SK-N-SH (cell line): Measurements from ENCODE around the gene DUSP5. TPM values are rescaled to one million over a fixed set of nuclear protein-coding genes. Genes with fewer than 3 reads are reported as not detected.

Experiments used
- CTCF ChIA-PET: fragments of 300-600, 350-600 bp; formaldehyde crosslinking; extraction: SDS; loops from one replicate; lab custom pipeline; 2021; lab: Yijun Ruan, JAX
- POLR2A ChIA-PET: fragments of 350-600 bp; sonication (Branson Sonifier 250); formaldehyde crosslinking; extraction: SDS; loops from one replicate; lab custom pipeline; 2020; ENCODE audit warnings: antibody characterized with exemption, inconsistent platforms; lab: Yijun Ruan, JAX
- DNase-seq: peaks from one replicate; pipeline ENCODE4 v3.0.0; 2012
- H2AFZ ChIP-seq: fragments of 200-600 bp; sonication (generic); 2 replicates; pipeline ENCODE4 v1.8.1; 2016; ENCODE audit warnings: antibody characterized with exemption, mild to moderate bottlenecking, low read depth
- H3F3A ChIP-seq: fragments of 200-600 bp; sonication (generic); replicated peaks from 2 replicates; pipeline ENCODE3; 2016; ENCODE audit warnings: antibody characterized with exemption, mild to moderate bottlenecking; ENCODE audit not compliant: insufficient read depth
- H3K27ac ChIP-seq, 2 experiments: fragments of 200-500 bp in 1 of 2; fragments of 200-600 bp in 1 of 2; sonication (Bioruptor generic) in 1 of 2; sonication (generic), shearing (Covaris generic) in 1 of 2; 2 replicates each; pipeline versions ENCODE4 v1.5.1 to v1.6.1; 2014 to 2016; ENCODE audit warnings: low read depth in 2 of 2, inconsistent platforms in 1 of 2, low read length in 1 of 2, mild to moderate bottlenecking in 1 of 2, mixed read lengths in 1 of 2
- H3K27me3 ChIP-seq: fragments of 200-600 bp; sonication (generic), shearing (Covaris generic); 2 replicates; pipeline ENCODE4 v1.6.1; 2016; ENCODE audit warnings: mixed run types; ENCODE audit not compliant: insufficient read depth
- H3K36me3 ChIP-seq, 2 experiments: fragments of 200-500 bp in 1 of 2; fragments of 200-600 bp in 1 of 2; sonication (Bioruptor generic) in 1 of 2; sonication (generic) in 1 of 2; replicated peaks in 1 of 2; 2 replicates each; pipeline versions ENCODE3 to v1.5.1; 2014 to 2016; ENCODE audit warnings: low read length in 1 of 2, mild to moderate bottlenecking in 1 of 2; ENCODE audit not compliant: insufficient read depth in 2 of 2, control insufficient read depth in 1 of 2
- H3K4me1 ChIP-seq, 2 experiments: fragments of 200-500 bp in 1 of 2; fragments of 200-600 bp in 1 of 2; sonication (Bioruptor generic) in 1 of 2; sonication (generic), shearing (Covaris generic) in 1 of 2; 2 replicates each; pipeline versions ENCODE4 v1.5.1 to v1.6.1; 2014 to 2016; ENCODE audit warnings: low read depth in 1 of 2, low read length in 1 of 2, mixed run types in 1 of 2; ENCODE audit not compliant: insufficient read depth in 2 of 2, control insufficient read depth in 1 of 2
- H3K4me2 ChIP-seq: fragments of 200-600 bp; sonication (generic), shearing (Covaris generic); 2 replicates; pipeline ENCODE4 v1.6.1; 2017; ENCODE audit warnings: mixed run types
- H3K4me3 ChIP-seq, 2 experiments: fragments of 200-500 bp in 1 of 2; fragments of 200-600 bp in 1 of 2; sonication (Bioruptor generic) in 1 of 2; sonication (generic), shearing (Covaris generic) in 1 of 2; 2 replicates each; pipeline versions ENCODE4 v1.5.1 to v1.8.1; 2014 to 2016; ENCODE audit warnings: low read depth in 2 of 2, inconsistent platforms in 1 of 2, low read length in 1 of 2, mild to moderate bottlenecking in 1 of 2, mixed read lengths in 1 of 2, moderate library complexity in 1 of 2
- H3K79me2 ChIP-seq: fragments of 200-600 bp; sonication (generic); 2 replicates; pipeline ENCODE4 v1.8.1; 2017; ENCODE audit warnings: mild to moderate bottlenecking; ENCODE audit not compliant: insufficient read depth
- H3K9ac ChIP-seq: fragments of 200-600 bp; sonication (generic); 2 replicates; pipeline ENCODE4 v1.6.1; 2017; ENCODE audit warnings: mixed run types
- H3K9me2 ChIP-seq: fragments of 200-600 bp; sonication (generic); 2 replicates; pipeline ENCODE4 v1.6.1; 2017; ENCODE audit warnings: mixed run types
- H3K9me3 ChIP-seq: fragments of 200-600 bp; sonication (generic); 2 replicates; pipeline ENCODE4 v1.6.1; 2017; ENCODE audit warnings: mixed run types, mild to moderate bottlenecking, moderate library complexity
- H4K20me1 ChIP-seq: fragments of 200-600 bp; sonication (generic); 2 replicates; pipeline ENCODE4 v1.6.1; 2017; ENCODE audit warnings: mild to moderate bottlenecking, mixed run types; ENCODE audit not compliant: insufficient read depth
- CHD2 ChIP-seq: fragments of 150-350 bp; IDR thresholded peaks from 2 replicates; pipeline ENCODE4 v1.6.1; 2018; ENCODE audit warnings: low read length; ENCODE audit not compliant: partially characterized antibody
- ELF1 ChIP-seq: IDR thresholded peaks from 2 replicates; pipeline ENCODE4 v1.4.0; 2012
- EP300 ChIP-seq, 2 experiments: IDR thresholded peaks; 2 replicates each; pipeline versions ENCODE4 v1.4.0 to v1.6.1; 2012; ENCODE audit warnings: borderline replicate concordance in 1 of 2, low read depth in 1 of 2, low read length in 1 of 2
- FOXJ3 ChIP-seq: sonication (generic); formaldehyde crosslinking; IDR thresholded peaks from 2 replicates; pipeline ENCODE4 v1.5.1; 2020; ENCODE audit warnings: mild to moderate bottlenecking, missing genetic modification reagents
- FOXM1 ChIP-seq: IDR thresholded peaks from 2 replicates; pipeline ENCODE4 v1.4.0; 2012; ENCODE audit warnings: low read depth, mild to moderate bottlenecking
- GABPA ChIP-seq: IDR thresholded peaks from 2 replicates; pipeline ENCODE4 v1.4.0; 2012; ENCODE audit warnings: low read depth, mild to moderate bottlenecking
- GATA2 ChIP-seq: sonication (generic); formaldehyde crosslinking; IDR thresholded peaks from 2 replicates; pipeline ENCODE4 v1.5.0; 2020; ENCODE audit warnings: mild to moderate bottlenecking, missing genetic modification reagents
- JUND ChIP-seq: IDR thresholded peaks from 2 replicates; pipeline ENCODE4 v1.4.0; 2012
- MEF2A ChIP-seq: IDR thresholded peaks from 2 replicates; pipeline ENCODE4 v1.4.0; 2012; ENCODE audit warnings: low read depth, borderline replicate concordance
- NRF1 ChIP-seq: IDR thresholded peaks from 2 replicates; pipeline ENCODE4 v1.6.1; 2012; ENCODE audit warnings: low read depth, mild to moderate bottlenecking, low read length
- POLR2AphosphoS5 ChIP-seq: IDR thresholded peaks from 2 replicates; pipeline ENCODE4 v1.6.1; 2012; ENCODE audit warnings: low read depth, low read length
- RAD21 ChIP-seq: IDR thresholded peaks from 2 replicates; pipeline ENCODE4 v1.6.1; 2012; ENCODE audit warnings: mild to moderate bottlenecking, low read length
- RXRA ChIP-seq: IDR thresholded peaks from 2 replicates; pipeline ENCODE4 v1.4.0; 2012; ENCODE audit warnings: low read depth, mild to moderate bottlenecking, borderline replicate concordance
- SMC3 ChIP-seq: IDR thresholded peaks from 2 replicates; pipeline ENCODE4 v1.6.1; 2012; ENCODE audit warnings: low read depth, low read length, improper control_type of control experiment
- TAF1 ChIP-seq: IDR thresholded peaks from 2 replicates; pipeline ENCODE4 v1.6.1; 2012; ENCODE audit warnings: low read depth, mild to moderate bottlenecking, low read length, moderate library complexity, borderline replicate concordance
- TCF12 ChIP-seq: IDR thresholded peaks from 2 replicates; pipeline ENCODE4 v1.4.0; 2012
- TEAD4 ChIP-seq: IDR thresholded peaks from 2 replicates; pipeline ENCODE4 v1.4.0; 2012; ENCODE audit warnings: mild to moderate bottlenecking, borderline replicate concordance; ENCODE audit not compliant: insufficient read depth
- USF1 ChIP-seq: IDR thresholded peaks from 2 replicates; pipeline ENCODE4 v1.4.0; 2012; ENCODE audit warnings: low read depth, borderline replicate concordance
- YY1 ChIP-seq: IDR thresholded peaks from 2 replicates; pipeline ENCODE4 v1.4.0; 2012; ENCODE audit warnings: low read depth, mild to moderate bottlenecking
- WGBS: methylation state at CpG from one replicate; pipeline ENCODE4 v1.1.6; 2017; ENCODE audit warnings: low lambda C conversion rate; 5-methylcytosine and 5-hydroxymethylcytosine counted together
- polyA plus RNA-seq, 3 experiments: library from polyadenylated mRNA; depleted of rRNA; stranded (reverse); fragments of >200 nt; gene quantifications; 2 replicates each; pipeline ENCODE4 v1.2.3, GENCODE V29; 2012
- TF ChIP-seq, protein P1 (sequence below): fragments of 150-350 bp; IDR thresholded peaks from 2 replicates; pipeline ENCODE4 v1.6.1; 2017; ENCODE audit warnings: antibody characterized with exemption, low read length, low read depth, borderline replicate concordance
- TF ChIP-seq, protein P2 (sequence below): IDR thresholded peaks from 2 replicates; pipeline ENCODE4 v1.4.0; 2012; ENCODE audit warnings: low read depth
- TF ChIP-seq, protein P3 (sequence below): IDR thresholded peaks from 2 replicates; pipeline ENCODE4; 2012
- TF ChIP-seq, protein P4 (sequence below): IDR thresholded peaks from 2 replicates; pipeline ENCODE4 v1.6.1; 2012; ENCODE audit warnings: mild to moderate bottlenecking, low read depth, low read length, moderate library complexity

The DUSP5 gene
- polyA plus RNA-seq, 1 of the 3 experiments (the other 2 are of a cell fraction), result 52.0 TPM

GRCh38 chr10:110501142-110501937 is 3.6 kb downstream of the DUSP5 start (continued):
- TF ChIP-seq GABPA (no peak), CHD2 (peak; percentile 67), FOXJ3 (no peak), EP300 (IDR thresholded peaks at IDR 0.05; ENCODE audit: borderline replicate concordance in 1 of 2, low read depth in 1 of 2, low read length in 1 of 2) (peak in 1 of 2 experiments; percentile 87; a peak in 1 of 4 replicates), USF1 (no peak), FOXM1 (no peak), RAD21 (no peak), TAF1 (no peak)
- TF ChIP-seq, protein P1, sequence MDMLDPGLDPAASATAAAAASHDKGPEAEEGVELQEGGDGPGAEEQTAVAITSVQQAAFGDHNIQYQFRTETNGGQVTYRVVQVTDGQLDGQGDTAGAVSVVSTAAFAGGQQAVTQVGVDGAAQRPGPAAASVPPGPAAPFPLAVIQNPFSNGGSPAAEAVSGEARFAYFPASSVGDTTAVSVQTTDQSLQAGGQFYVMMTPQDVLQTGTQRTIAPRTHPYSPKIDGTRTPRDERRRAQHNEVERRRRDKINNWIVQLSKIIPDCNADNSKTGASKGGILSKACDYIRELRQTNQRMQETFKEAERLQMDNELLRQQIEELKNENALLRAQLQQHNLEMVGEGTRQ, result no peak
- TF ChIP-seq, protein P2, sequence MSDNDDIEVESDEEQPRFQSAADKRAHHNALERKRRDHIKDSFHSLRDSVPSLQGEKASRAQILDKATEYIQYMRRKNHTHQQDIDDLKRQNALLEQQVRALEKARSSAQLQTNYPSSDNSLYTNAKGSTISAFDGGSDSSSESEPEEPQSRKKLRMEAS, result peak; percentile 76

DNA sequence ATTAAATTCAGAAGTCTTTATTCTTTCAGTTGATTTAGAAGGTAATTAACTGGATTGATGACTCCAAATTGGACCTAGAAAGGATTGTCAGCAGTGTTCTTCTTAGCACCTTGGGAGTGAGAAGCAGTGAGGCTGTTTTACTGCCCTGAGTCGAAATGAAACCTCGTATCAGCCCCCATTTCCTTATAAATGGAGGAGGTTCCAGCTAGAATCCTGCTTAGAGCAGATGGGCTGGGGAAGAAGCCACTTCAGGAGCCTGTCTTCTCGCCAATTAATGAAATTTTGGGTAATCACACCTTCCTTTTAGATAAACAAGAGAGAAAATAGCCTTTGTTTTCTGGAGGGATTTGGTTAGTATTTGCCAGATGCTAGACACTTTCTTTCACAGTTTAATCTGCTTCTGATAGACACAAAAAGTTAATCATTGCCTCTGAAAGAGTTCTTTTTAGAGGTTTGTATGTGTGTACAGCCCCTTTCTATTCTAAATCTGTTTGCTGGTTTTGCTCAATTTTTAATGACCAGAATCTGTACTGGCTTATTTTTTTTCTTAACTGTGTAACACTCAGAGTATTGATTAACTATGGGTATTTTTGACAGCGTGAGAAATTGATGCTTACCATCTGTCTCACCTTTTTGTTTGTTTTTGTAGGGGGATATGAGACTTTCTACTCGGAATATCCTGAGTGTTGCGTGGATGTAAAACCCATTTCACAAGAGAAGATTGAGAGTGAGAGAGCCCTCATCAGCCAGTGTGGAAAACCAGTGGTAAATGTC is 4.6 kb downstream of the DUSP5 start:
- Histone ChIP-seq H3K36me3 (peaks cover 3 to 18% of the 10 kb centered on the region in 2 experiments), H3K27me3 (no peaks in the 10 kb centered on the region), H3K27ac (peak overlapping the region; percentile 80 to 90), H3K79me2 (peaks cover 87% of the 10 kb centered on the region), H3F3A (peaks cover 35% of the 10 kb centered on the region), H3K4me3 (peak overlapping the region in 1 of 2 experiments; percentile 50; a peak in 2 of 4 replicates), H3K9me3 (no peaks in the 10 kb centered on the region), H4K20me1 (peaks cover 20% of the 10 kb centered on the region), H3K9me2 (no peaks in the 10 kb centered on the region), H3K9ac (peak overlapping the region; percentile 25; the same call in 1 of the 2 replicates), H3K4me1 (peaks cover 39 to 51% of the 10 kb centered on the region in 2 experiments), H2AFZ (no peak overlapping the region), H3K4me2 (peak overlapping the region; percentile 82)
- DNase-seq, result no peak
- CTCF ChIA-PET, result interaction anchor here (2.3 kb wide), 1 partner anchor 148 kb away, joined by 10 read pairs; no protein-coding TSS in a partner anchor
- 74% methylated on average over 6 of the region's 6 CpGs for WGBS
- POLR2A ChIA-PET, result no interaction called here
- TF ChIP-seq FOXJ3, result no peak
- TF ChIP-seq ELF1, result no peak
- TF ChIP-seq, protein P3, sequence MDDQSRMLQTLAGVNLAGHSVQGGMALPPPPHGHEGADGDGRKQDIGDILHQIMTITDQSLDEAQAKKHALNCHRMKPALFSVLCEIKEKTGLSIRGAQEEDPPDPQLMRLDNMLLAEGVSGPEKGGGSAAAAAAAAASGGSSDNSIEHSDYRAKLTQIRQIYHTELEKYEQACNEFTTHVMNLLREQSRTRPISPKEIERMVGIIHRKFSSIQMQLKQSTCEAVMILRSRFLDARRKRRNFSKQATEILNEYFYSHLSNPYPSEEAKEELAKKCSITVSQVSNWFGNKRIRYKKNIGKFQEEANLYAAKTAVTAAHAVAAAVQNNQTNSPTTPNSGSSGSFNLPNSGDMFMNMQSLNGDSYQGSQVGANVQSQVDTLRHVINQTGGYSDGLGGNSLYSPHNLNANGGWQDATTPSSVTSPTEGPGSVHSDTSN, result no peak
- TF ChIP-seq POLR2AphosphoS5, result no peak
- TF ChIP-seq SMC3, result no peak
- TF ChIP-seq, protein P2, result no peak
- TF ChIP-seq TEAD4, result no peak
- TF ChIP-seq RXRA, result no peak
- no peak for TF ChIP-seq EP300 (IDR thresholded peaks at IDR 0.05; ENCODE audit: borderline replicate concordance in 1 of 2, low read depth in 1 of 2, low read length in 1 of 2)
- TF ChIP-seq TCF12, result no peak
- no peak for TF ChIP-seq NRF1
- TF ChIP-seq MEF2A, result no peak
- TF ChIP-seq TAF1, result no peak
- TF ChIP-seq GABPA, result no peak
- no peak for TF ChIP-seq JUND
- TF ChIP-seq, protein P4, sequence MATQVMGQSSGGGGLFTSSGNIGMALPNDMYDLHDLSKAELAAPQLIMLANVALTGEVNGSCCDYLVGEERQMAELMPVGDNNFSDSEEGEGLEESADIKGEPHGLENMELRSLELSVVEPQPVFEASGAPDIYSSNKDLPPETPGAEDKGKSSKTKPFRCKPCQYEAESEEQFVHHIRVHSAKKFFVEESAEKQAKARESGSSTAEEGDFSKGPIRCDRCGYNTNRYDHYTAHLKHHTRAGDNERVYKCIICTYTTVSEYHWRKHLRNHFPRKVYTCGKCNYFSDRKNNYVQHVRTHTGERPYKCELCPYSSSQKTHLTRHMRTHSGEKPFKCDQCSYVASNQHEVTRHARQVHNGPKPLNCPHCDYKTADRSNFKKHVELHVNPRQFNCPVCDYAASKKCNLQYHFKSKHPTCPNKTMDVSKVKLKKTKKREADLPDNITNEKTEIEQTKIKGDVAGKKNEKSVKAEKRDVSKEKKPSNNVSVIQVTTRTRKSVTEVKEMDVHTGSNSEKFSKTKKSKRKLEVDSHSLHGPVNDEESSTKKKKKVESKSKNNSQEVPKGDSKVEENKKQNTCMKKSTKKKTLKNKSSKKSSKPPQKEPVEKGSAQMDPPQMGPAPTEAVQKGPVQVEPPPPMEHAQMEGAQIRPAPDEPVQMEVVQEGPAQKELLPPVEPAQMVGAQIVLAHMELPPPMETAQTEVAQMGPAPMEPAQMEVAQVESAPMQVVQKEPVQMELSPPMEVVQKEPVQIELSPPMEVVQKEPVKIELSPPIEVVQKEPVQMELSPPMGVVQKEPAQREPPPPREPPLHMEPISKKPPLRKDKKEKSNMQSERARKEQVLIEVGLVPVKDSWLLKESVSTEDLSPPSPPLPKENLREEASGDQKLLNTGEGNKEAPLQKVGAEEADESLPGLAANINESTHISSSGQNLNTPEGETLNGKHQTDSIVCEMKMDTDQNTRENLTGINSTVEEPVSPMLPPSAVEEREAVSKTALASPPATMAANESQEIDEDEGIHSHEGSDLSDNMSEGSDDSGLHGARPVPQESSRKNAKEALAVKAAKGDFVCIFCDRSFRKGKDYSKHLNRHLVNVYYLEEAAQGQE, result no peak
- no peak for TF ChIP-seq YY1
- TF ChIP-seq RAD21, result no peak
- no peak for TF ChIP-seq GATA2 (CRISPR knock-in tag)
